ENCODE results near the gene PTGER1. TPM values are rescaled to one million over a fixed set of nuclear protein-coding genes. Genes with fewer than 3 reads are reported as not detected.
A peak's percentile ranks its signal among the peaks of the same experiment; 100 is the strongest.

Gene PTGER1
- total and polyA plus RNA-seq, 2 of the 13 experiments (the other 11 are each of a cell fraction or from before 2014, with no cell fraction given): 0.13 TPM; not detected in 1

- TF ChIP-seq, protein P1, sequence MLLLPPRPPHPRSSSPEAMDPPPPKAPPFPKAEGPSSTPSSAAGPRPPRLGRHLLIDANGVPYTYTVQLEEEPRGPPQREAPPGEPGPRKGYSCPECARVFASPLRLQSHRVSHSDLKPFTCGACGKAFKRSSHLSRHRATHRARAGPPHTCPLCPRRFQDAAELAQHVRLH (CRISPR knock-in tag; IDR thresholded peaks at IDR 0.05; ENCODE audit: borderline replicate concordance, low read depth): peak; percentile 77; the same call in 1 of the 2 replicates
- peak; percentile 85; the same call in 1 of the 2 replicates for TF ChIP-seq HMG20A (CRISPR knock-in tag; IDR thresholded peaks at IDR 0.05; ENCODE audit: borderline replicate concordance)
- TF ChIP-seq SIX1 (CRISPR knock-in tag; IDR thresholded peaks at IDR 0.05; ENCODE audit: borderline replicate concordance): peak; percentile 33; the same call in 1 of the 2 replicates
- TF ChIP-seq PRPF4 (IDR thresholded peaks at IDR 0.05; ENCODE audit: low read depth, low read length, poor library complexity, severe bottlenecking): no peak
- 0 out of 2 replicates have a peak, but pooled peaks have one; percentile 49 for TF ChIP-seq AHR (CRISPR knock-in tag; IDR thresholded peaks at IDR 0.05)
- TF ChIP-seq HMGXB3 (CRISPR knock-in tag; IDR thresholded peaks at IDR 0.05; ENCODE audit: borderline replicate concordance): peak; percentile 17; the same call in 1 of the 2 replicates
- TF ChIP-seq MAFF (IDR thresholded peaks at IDR 0.05; ENCODE audit: low read depth, low read length): peak; percentile 58
These were observed 44.8 kb upstream of the PTGER1 start (continued) for GRCh38 chr19:14519860-14520407.
